ENCODE data around the gene ZNF768.
"Not testable (repeated sequence)": the region's sequence is repeated elsewhere in the genome, so short reads cannot be mapped to it uniquely, and the experiment has no call there.

The ZNF768 gene

DNA sequence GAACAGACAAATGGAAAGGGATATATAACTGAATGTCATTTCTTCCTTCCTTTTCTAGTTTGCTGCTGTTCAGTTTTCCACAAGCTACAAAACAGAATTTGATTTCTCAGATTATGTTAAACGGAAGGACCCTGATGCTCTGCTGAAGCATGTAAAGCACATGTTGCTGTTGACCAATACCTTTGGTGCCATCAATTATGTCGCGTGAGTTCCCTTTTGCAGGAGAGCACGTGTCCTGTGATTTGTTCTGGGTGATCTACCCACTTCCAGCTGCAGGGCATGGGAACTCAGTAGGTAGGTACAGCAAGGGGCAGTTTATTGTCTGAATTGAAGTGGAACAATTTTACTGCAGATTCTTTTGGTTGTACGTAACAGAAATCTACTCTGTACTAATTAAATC lies 45.0 kb downstream of the ZNF768 start:
- TF ChIP-seq, protein P1, sequence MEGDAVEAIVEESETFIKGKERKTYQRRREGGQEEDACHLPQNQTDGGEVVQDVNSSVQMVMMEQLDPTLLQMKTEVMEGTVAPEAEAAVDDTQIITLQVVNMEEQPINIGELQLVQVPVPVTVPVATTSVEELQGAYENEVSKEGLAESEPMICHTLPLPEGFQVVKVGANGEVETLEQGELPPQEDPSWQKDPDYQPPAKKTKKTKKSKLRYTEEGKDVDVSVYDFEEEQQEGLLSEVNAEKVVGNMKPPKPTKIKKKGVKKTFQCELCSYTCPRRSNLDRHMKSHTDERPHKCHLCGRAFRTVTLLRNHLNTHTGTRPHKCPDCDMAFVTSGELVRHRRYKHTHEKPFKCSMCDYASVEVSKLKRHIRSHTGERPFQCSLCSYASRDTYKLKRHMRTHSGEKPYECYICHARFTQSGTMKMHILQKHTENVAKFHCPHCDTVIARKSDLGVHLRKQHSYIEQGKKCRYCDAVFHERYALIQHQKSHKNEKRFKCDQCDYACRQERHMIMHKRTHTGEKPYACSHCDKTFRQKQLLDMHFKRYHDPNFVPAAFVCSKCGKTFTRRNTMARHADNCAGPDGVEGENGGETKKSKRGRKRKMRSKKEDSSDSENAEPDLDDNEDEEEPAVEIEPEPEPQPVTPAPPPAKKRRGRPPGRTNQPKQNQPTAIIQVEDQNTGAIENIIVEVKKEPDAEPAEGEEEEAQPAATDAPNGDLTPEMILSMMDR (IDR thresholded peaks at IDR 0.05; ENCODE audit: low read depth, low read length, missing control alignments), result no peak
- in situ Hi-C loops (cut with HindIII; ENCODE audit: low sequenced_read_pairs), result no loop called here
- DNase-seq (ENCODE audit: low read depth), result no peak
- H3K4me3 ChIP-seq (ENCODE audit: low read depth, low read length), result no peak overlapping the region

DNA sequence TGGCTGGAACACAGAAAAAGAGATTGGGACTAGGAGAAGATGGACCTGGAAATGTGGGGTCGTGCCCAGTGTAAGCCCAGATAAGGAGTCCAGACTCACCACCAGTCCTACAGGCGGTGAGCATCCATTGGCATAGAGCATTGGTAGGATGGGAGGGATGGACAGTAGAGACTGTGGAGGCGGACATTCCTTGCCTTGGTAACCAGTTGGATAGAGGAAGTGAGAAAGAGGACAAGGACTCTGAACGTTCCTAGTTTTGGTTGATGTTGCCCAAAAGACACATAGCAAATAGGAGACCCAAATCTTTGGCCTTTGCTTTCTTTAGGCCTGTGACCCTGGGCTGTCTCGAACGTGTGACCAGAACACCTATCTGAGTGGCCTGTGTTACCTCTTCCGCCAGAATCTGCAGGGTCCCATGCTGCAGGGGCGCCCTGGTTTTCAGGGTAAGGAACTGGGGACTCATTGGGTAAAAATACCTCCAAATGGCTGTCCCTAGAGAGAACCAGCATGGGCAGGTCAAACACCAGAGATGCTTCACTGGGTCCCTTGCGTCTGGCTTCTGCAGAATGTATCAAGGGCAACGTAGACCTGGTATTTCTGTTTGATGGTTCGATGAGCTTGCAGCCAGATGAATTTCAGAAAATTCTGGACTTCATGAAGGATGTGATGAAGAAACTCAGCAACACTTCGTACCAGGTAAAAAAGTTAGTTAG lies 47.4 kb downstream of the ZNF768 start:
- DNase-seq (ENCODE audit: low read depth), result no peak
- no peak overlapping the region for H3K4me3 ChIP-seq (ENCODE audit: low read depth, low read length)
- in situ Hi-C loops (cut with HindIII; ENCODE audit: low sequenced_read_pairs), result no loop called here
- TF ChIP-seq, protein P1 (IDR thresholded peaks at IDR 0.05; ENCODE audit: low read depth, low read length, missing control alignments), result no peak

DNA sequence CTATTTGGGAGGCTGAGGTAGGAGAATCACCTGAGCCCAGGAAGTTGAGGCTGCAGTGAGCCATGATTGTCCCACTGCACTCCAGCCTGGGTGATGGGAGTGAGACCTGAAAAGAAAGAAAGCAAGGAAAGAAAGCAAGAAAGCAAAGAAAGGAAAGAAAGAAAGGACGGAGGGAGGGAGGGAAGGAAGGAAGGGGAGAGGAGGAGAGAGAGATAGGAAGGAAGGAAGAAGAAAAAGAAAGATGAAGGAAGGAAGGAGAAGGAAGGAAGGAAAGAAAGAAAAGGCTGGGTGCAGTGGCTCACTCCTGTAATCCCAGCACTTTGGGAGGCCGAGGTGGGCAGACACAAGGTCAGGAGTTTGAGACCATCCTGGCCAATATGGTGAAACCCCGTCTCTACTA lies 48.6 kb downstream of the ZNF768 start:
- H3K4me3 ChIP-seq (ENCODE audit: low read depth, low read length); in situ Hi-C loops (cut with HindIII; ENCODE audit: low sequenced_read_pairs); DNase-seq (ENCODE audit: low read depth): not testable (repeated sequence)

DNA sequence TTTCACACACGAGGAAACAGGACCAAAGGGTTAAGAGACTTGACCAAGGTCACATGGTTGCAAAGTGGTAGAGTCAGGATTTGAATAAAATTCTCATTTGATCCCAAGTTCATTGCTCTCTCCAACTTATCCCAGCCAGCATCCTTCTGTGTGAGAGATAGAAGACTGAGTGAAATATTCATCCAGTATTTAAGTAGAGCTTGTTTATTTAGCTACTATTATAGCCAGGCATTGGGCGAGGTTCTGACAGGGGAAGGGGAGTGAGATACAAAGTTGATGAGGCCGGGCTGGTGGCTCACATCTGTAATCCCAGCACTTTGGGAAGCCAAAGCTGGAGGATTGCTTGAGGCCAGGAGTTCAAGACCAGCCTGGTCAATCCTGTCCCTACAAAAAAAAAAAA lies 49.4 kb downstream of the ZNF768 start:
- in situ Hi-C loops (cut with HindIII; ENCODE audit: low sequenced_read_pairs), result no loop called here
- TF ChIP-seq, protein P1 (IDR thresholded peaks at IDR 0.05; ENCODE audit: low read depth, low read length, missing control alignments), result no peak
- H3K4me3 ChIP-seq (ENCODE audit: low read depth, low read length), result no peak overlapping the region
- DNase-seq (ENCODE audit: low read depth), result no peak

DNA sequence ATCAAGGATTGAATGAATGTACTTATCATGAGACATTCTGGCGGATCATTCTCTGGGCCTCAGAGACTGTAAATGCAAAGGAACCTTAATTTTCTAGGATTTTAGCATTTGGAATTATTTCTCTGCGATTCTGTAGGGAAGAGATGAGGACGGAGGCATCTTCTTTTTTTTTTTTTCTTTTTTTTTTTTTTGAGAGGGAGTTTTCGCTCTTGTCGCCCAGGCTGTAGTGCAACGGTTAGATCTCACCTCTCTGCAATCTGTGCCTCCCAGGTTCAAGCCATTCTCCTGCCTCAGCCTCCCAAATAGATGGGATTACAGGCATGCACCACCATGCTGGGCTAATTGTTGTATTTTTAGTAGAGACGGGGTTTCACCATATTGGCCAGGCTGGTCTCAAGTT lies 51.7 kb downstream of the ZNF768 start:
- no peak overlapping the region for H3K4me3 ChIP-seq (ENCODE audit: low read depth, low read length)
- TF ChIP-seq, protein P1 (IDR thresholded peaks at IDR 0.05; ENCODE audit: low read depth, low read length, missing control alignments), result no peak
- no peak for DNase-seq (ENCODE audit: low read depth)
- in situ Hi-C loops (cut with HindIII; ENCODE audit: low sequenced_read_pairs), result no loop called here

DNA sequence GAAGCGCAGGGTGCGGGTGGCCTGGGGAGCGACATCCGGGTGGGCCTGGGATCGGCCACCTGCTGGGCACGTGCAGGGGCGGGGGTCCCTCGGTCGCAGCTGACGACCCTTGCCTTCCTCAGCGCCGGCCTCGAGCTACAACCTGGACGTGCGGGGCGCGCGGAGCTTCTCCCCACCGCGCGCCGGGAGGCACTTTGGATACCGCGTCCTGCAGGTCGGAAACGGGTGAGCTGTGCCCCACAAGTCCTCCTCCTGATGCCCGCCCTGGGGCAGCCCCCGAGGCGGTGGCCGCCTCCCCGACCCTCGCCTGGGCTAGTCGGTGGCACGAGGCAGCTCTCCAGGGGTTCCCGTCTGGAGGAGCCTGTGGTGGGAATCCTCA lies 52.3 kb downstream of the ZNF768 start:
- TF ChIP-seq, protein P1 (IDR thresholded peaks at IDR 0.05; ENCODE audit: low read depth, low read length, missing control alignments), result no peak
- no peak overlapping the region for H3K4me3 ChIP-seq (ENCODE audit: low read depth, low read length)

More for the DNA sequence above, 52.3 kb downstream of the ZNF768 start:
- in situ Hi-C loops (cut with HindIII; ENCODE audit: low sequenced_read_pairs), result no loop called here
- DNase-seq (ENCODE audit: low read depth), result no peak

Measured in astrocyte of the cerebellum (primary cell).